Keratinocyte (primary cell): ENCODE results near the gene AFDN. TPM values are rescaled to one million over a fixed set of nuclear protein-coding genes. Genes with fewer than 3 reads are reported as not detected.

Source experiments
- DNase-seq: peaks from one replicate; pipeline ENCODE4 v3.0.0-alpha.2; 2011; ENCODE audit warnings: low read depth, missing footprints, low spot score
- FAIRE-seq: peaks from 2 replicates; lab custom pipeline; 2011; peaks lifted over from hg19 to GRCh38; lab: Jason Lieb, UNC
- H2AFZ ChIP-seq: 2 replicates; pipeline ENCODE4 v1.6.0; 2012; ENCODE audit warnings: low read length, control low read depth, inconsistent platforms; ENCODE audit not compliant: control insufficient read depth
- H3K27ac ChIP-seq: 2 replicates; pipeline ENCODE4 v1.5.1; 2011; ENCODE audit warnings: low read length; ENCODE audit not compliant: control insufficient read depth, insufficient read depth
- H3K27me3 ChIP-seq: 3 replicates; pipeline ENCODE4 v1.6.0; 2011; ENCODE audit warnings: low read length; ENCODE audit not compliant: control insufficient read depth, insufficient read depth; ENCODE audit errors: extremely low read depth
- H3K36me3 ChIP-seq, 2 experiments: 2 replicates in 1 of 2; 3 replicates in 1 of 2; pipeline ENCODE4 v1.5.1; 2011; ENCODE audit warnings: low read length in 2 of 2, mild to moderate bottlenecking in 1 of 2; ENCODE audit not compliant: control insufficient read depth in 2 of 2, insufficient read depth in 2 of 2; ENCODE audit errors: extremely low read depth in 1 of 2
- H3K4me1 ChIP-seq: 3 replicates; pipeline ENCODE4 v1.5.1; 2011; ENCODE audit warnings: low read length; ENCODE audit not compliant: control insufficient read depth, insufficient read depth; ENCODE audit errors: extremely low read depth
- H3K4me2 ChIP-seq: 3 replicates; pipeline ENCODE4 v1.6.0; 2011; ENCODE audit warnings: low read depth, low read length; ENCODE audit not compliant: control insufficient read depth, insufficient read depth; ENCODE audit errors: extremely low read depth
- H3K4me3 ChIP-seq, 3 experiments: fragments of 200-600 bp in 1 of 3; sonication (generic) in 1 of 3; 2 replicates in 2 of 3; 3 replicates in 1 of 3; pipeline ENCODE4 v1.5.1; 2011 to 2016; ENCODE audit warnings: low read length in 3 of 3, mild to moderate bottlenecking in 3 of 3, control low read depth in 2 of 3, inconsistent platforms in 1 of 3, low read depth in 1 of 3, mixed read lengths in 1 of 3, mixed run types in 1 of 3, moderate library complexity in 1 of 3; ENCODE audit not compliant: control insufficient read depth in 2 of 3, insufficient read depth in 2 of 3; ENCODE audit errors: extremely low read depth in 1 of 3
- H3K79me2 ChIP-seq: 2 replicates; pipeline ENCODE4 v1.6.0; 2012; ENCODE audit warnings: low read length; ENCODE audit not compliant: control insufficient read depth, insufficient read depth
- H3K9ac ChIP-seq: 3 replicates; pipeline ENCODE4 v1.6.0; 2011; ENCODE audit warnings: low read length; ENCODE audit not compliant: control insufficient read depth, insufficient read depth; ENCODE audit errors: extremely low read depth
- H3K9me1 ChIP-seq: 3 replicates; pipeline ENCODE4 v1.6.0; 2011; ENCODE audit warnings: low read length; ENCODE audit not compliant: control insufficient read depth, insufficient read depth; ENCODE audit errors: extremely low read depth
- H3K9me3 ChIP-seq: 2 replicates; pipeline ENCODE4 v1.5.1; 2012; ENCODE audit warnings: low read depth, low read length; ENCODE audit not compliant: control insufficient read depth
- H4K20me1 ChIP-seq: 3 replicates; pipeline ENCODE4 v1.6.0; 2011; ENCODE audit warnings: low read length; ENCODE audit not compliant: control insufficient read depth, insufficient read depth; ENCODE audit errors: extremely low read depth
- CTCF ChIP-seq, 3 experiments: IDR thresholded peaks in 1 of 3; conservative IDR thresholded peaks in 1 of 3; optimal IDR thresholded peaks in 1 of 3; 2 replicates in 2 of 3; 3 replicates in 1 of 3; pipeline versions ENCODE3 to v1.5.1; 2011; ENCODE audit warnings: low read length in 3 of 3, mild to moderate bottlenecking in 3 of 3, moderate library complexity in 2 of 3, control low read depth in 1 of 3, inconsistent platforms in 1 of 3; ENCODE audit not compliant: insufficient read depth in 2 of 3; ENCODE audit errors: extremely low read depth in 1 of 3
- EZH2 ChIP-seq: IDR thresholded peaks from one replicate; pipeline ENCODE4 v1.6.1; 2012; ENCODE audit warnings: inconsistent platforms, mild to moderate bottlenecking, low read length, moderate library complexity
- dilution Hi-C: fragments of 300-500 bp; cut with MboI; formaldehyde crosslinking; loops from one replicate; pipeline ENCODE4 v1.7.0; 2020; ENCODE audit warnings: low sequenced_read_pairs; ENCODE audit not compliant: extremely low pct_ligation_motif_present
- polyA plus RNA-seq, 5 experiments: library from polyadenylated mRNA; depleted of rRNA in 3 of 5; stranded (reverse) in 3 of 5; stranded (forward) in 1 of 5; unstranded in 1 of 5; fragments of >200 nt; gene quantifications; 1 replicate in 1 of 5; 2 replicates in 3 of 5; 3 replicates in 1 of 5; pipeline versions ENCODE4 v1.2.1 to v1.2.3, GENCODE V29; 2011 to 2012; ENCODE audit warnings: missing spikeins in 2 of 5, low read depth in 1 of 5, low replicate concordance in 1 of 5

AFDN gene
- polyA plus RNA-seq, 1 donor (not counting 4 experiments of a cell fraction or from before 2014, with no cell fraction given), result 46.5 TPM

- Histone ChIP-seq H3K4me2 (no peak overlapping the region), H3K79me2 (no peaks in the 10 kb centered on the region), H3K9me3 (peaks cover 22% of the 10 kb centered on the region), H3K27me3 (peaks cover 48% of the 10 kb centered on the region), H3K27ac (no peak overlapping the region), H3K9me1 (no peaks in the 10 kb centered on the region), H3K4me1 (peaks cover 8% of the 10 kb centered on the region), H3K9ac (no peak overlapping the region), H4K20me1 (no peaks in the 10 kb centered on the region), H3K4me3 (no peak overlapping the region), H3K36me3 (no peaks in the 10 kb centered on the region), H2AFZ (no peak overlapping the region)
- dilution Hi-C loops, result no loop called here
- DNase-seq, result no peak
- no peak for FAIRE-seq
- TF ChIP-seq EZH2 (no peak), CTCF (optimal IDR thresholded peaks at IDR 0.05 in 1 of 3, IDR thresholded peaks at IDR 0.05 in 1 of 3, conservative IDR thresholded peaks at IDR 0.05 in 1 of 3; ENCODE audit: extremely low read depth in 1 of 3, insufficient read depth in 2 of 3, low read length in 3 of 3) (no peak)
Observed at GRCh38 chr6:168015482-168016175, 188.9 kb downstream of the AFDN start.

GRCh38 chr6:168016176-168016620 is 189.5 kb downstream of the AFDN start:
- TF ChIP-seq CTCF (optimal IDR thresholded peaks at IDR 0.05 in 1 of 3, IDR thresholded peaks at IDR 0.05 in 1 of 3, conservative IDR thresholded peaks at IDR 0.05 in 1 of 3; ENCODE audit: extremely low read depth in 1 of 3, insufficient read depth in 2 of 3, low read length in 3 of 3), result no peak
- no peak for TF ChIP-seq EZH2
- dilution Hi-C loops, result no loop called here
- Histone ChIP-seq H3K36me3 (no peaks in the 10 kb centered on the region), H3K9ac (no peak overlapping the region), H3K27me3 (peaks cover 48% of the 10 kb centered on the region), H3K4me1 (peaks cover 8% of the 10 kb centered on the region), H3K4me2 (peak overlapping the region; percentile 53), H3K27ac (no peak overlapping the region), H4K20me1 (no peaks in the 10 kb centered on the region), H3K9me3 (peaks cover 17% of the 10 kb centered on the region), H2AFZ (no peak overlapping the region), H3K4me3 (no peak overlapping the region), H3K9me1 (no peaks in the 10 kb centered on the region), H3K79me2 (no peaks in the 10 kb centered on the region)
- no peak for FAIRE-seq
- no peak for DNase-seq
